A673 (cell line): Measurements from ENCODE around the gene SPTSSB. TPM values are rescaled to one million over a fixed set of nuclear protein-coding genes. Genes with fewer than 3 reads are reported as not detected.

Experiments
- BruUV-seq: library from RNA; stranded (reverse); fragments of 400-500 nt; replicated peaks from 2 replicates; lab custom pipeline; 2021; lab: Mats Ljungman, UMichigan
- CTCF ChIA-PET: fragments of 300-600 bp; sonication (Branson Sonifier 250); formaldehyde crosslinking; loops from one replicate; lab custom pipeline; 2022; ENCODE audit warnings: antibody characterized with exemption; lab: Charles Lee
- POLR2A ChIA-PET: fragments of 300-600 bp; sonication (Branson Sonifier 250); formaldehyde crosslinking; loops from one replicate; lab custom pipeline; 2022; ENCODE audit warnings: antibody characterized with exemption; ENCODE audit not compliant: low non-redundant PET; lab: Charles Lee
- DNase-seq: peaks from one replicate; pipeline ENCODE4 v3.0.0-alpha.2; 2015; ENCODE audit warnings: low spot score
- H3K27ac ChIP-seq: fragments of 200-600 bp; sonication (generic); 2 replicates; pipeline ENCODE4 v1.5.1; 2016; ENCODE audit warnings: mixed run types, low read depth, mild to moderate bottlenecking, mixed read lengths, antibody characterized with exemption, low read length; ENCODE audit not compliant: poor library complexity, severe bottlenecking
- H3K27me3 ChIP-seq: fragments of 200-600 bp; sonication (generic); replicated peaks from 2 replicates; pipeline ENCODE4 v1.6.1; 2017; ENCODE audit warnings: mixed run types, low read depth, mild to moderate bottlenecking, mixed read lengths, antibody characterized with exemption, low read length; ENCODE audit not compliant: insufficient read depth, poor library complexity
- H3K36me3 ChIP-seq: fragments of 200-600 bp; sonication (generic); 2 replicates; pipeline ENCODE4 v1.6.1; 2016; ENCODE audit warnings: mixed run types, mild to moderate bottlenecking, mixed read lengths, antibody characterized with exemption, low read length; ENCODE audit not compliant: insufficient read depth, poor library complexity, severe bottlenecking
- H3K4me1 ChIP-seq: fragments of 200-600 bp; sonication (generic); 2 replicates; pipeline ENCODE4 v1.6.1; 2017; ENCODE audit warnings: mixed run types, mild to moderate bottlenecking, mixed read lengths, antibody characterized with exemption, low read length; ENCODE audit not compliant: insufficient read depth, poor library complexity, severe bottlenecking
- H3K4me3 ChIP-seq: fragments of 200-600 bp; sonication (generic); 2 replicates; pipeline ENCODE4 v1.5.1; 2016; ENCODE audit warnings: low read depth, mixed run types, mild to moderate bottlenecking, mixed read lengths, low read length; ENCODE audit not compliant: poor library complexity, severe bottlenecking
- H3K9me3 ChIP-seq: fragments of 200-600 bp; sonication (generic); 2 replicates; pipeline ENCODE4 v1.6.1; 2016; ENCODE audit warnings: mixed run types, low read depth, mild to moderate bottlenecking, mixed read lengths, antibody characterized with exemption, low read length; ENCODE audit not compliant: poor library complexity, severe bottlenecking
- EZH2 ChIP-seq: fragments of 200-600 bp; sonication (generic); IDR thresholded peaks from 2 replicates; pipeline ENCODE4 v1.6.1; 2017; ENCODE audit warnings: borderline replicate concordance, low read depth, mild to moderate bottlenecking, mixed read lengths, antibody characterized with exemption, low read length; ENCODE audit not compliant: poor library complexity, severe bottlenecking
- intact Hi-C: fragments of 100-400 bp; cut with micrococcal nuclease; formaldehyde crosslinking; loops from one replicate; pipeline ENCODE4 v1.10.0; 2022; ENCODE audit not compliant: unreplicated experiment
- total RNA-seq: library from RNA; stranded (reverse); gene quantifications from 2 replicates; pipeline ENCODE4 v1.2.3, GENCODE V29; 2021
- TF ChIP-seq, protein P1 (sequence below): fragments of 300-800, 200-600 bp; sonication (generic); conservative IDR thresholded peaks from 2 replicates; pipeline ENCODE4 v1.5.1; 2017; ENCODE audit warnings: low read depth, mild to moderate bottlenecking, antibody characterized with exemption, low read length, moderate library complexity, mixed read lengths

Gene SPTSSB
- total RNA-seq, 1 experiment from 2014 or later, result not detected

DNA sequence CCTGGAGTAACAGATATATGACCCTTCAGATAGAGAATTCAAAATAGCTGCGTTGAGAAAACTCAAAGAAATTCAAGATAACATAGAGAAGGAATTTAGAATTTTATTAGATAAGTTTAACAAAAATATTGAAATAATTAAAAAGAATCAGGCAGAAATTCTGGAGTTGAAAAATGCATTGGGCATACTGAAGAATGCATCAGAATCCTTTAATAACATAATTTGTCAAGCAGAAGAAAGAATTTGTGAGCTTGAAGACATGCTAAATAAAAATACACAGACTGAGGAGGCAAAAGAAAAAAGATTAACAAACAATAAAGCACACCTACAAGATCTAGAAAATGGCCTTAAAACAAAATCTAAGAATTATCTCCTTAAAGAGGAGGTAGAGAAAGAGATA is 50.5 kb downstream of the SPTSSB start:
- Histone ChIP-seq H3K27me3 (no peaks in the 10 kb centered on the region), H3K4me1 (no peaks in the 10 kb centered on the region), H3K36me3 (no peaks in the 10 kb centered on the region), H3K4me3 (no peak overlapping the region), H3K9me3 (no peaks in the 10 kb centered on the region), H3K27ac (no peak overlapping the region)
- no peak for TF ChIP-seq EZH2
- TF ChIP-seq, protein P1, sequence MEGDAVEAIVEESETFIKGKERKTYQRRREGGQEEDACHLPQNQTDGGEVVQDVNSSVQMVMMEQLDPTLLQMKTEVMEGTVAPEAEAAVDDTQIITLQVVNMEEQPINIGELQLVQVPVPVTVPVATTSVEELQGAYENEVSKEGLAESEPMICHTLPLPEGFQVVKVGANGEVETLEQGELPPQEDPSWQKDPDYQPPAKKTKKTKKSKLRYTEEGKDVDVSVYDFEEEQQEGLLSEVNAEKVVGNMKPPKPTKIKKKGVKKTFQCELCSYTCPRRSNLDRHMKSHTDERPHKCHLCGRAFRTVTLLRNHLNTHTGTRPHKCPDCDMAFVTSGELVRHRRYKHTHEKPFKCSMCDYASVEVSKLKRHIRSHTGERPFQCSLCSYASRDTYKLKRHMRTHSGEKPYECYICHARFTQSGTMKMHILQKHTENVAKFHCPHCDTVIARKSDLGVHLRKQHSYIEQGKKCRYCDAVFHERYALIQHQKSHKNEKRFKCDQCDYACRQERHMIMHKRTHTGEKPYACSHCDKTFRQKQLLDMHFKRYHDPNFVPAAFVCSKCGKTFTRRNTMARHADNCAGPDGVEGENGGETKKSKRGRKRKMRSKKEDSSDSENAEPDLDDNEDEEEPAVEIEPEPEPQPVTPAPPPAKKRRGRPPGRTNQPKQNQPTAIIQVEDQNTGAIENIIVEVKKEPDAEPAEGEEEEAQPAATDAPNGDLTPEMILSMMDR, result no peak
- POLR2A ChIA-PET, result no interaction called here
- CTCF ChIA-PET, result no interaction called here
- no TSS peak for BruUV-seq
- intact Hi-C loops, result no loop called here
- no peak for DNase-seq

DNA sequence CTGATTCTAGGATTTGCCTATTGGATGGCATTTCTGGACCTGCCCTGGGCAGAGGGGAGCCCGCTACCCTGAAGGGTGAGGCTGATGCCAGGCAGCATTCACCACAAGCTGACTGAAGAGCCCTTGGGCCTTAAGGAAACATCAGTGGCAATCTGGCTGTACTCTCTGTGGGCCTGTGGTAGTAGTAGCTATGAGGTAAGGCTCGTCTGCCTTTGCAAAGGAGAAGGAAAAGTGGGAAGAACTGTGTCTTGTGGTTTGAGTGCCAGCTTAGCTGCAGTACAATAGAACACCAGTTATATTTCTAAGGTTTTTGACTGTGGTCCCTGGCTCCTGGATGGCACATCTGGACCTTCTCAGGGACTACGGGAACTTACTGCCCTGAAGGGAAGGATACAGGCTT is 51.5 kb downstream of the SPTSSB start:
- Histone ChIP-seq H3K27ac (no peak overlapping the region), H3K27me3 (no peaks in the 10 kb centered on the region), H3K4me3 (no peak overlapping the region), H3K36me3 (no peaks in the 10 kb centered on the region), H3K4me1 (no peaks in the 10 kb centered on the region), H3K9me3 (no peaks in the 10 kb centered on the region)
- ChIA-PET POLR2A (no interaction called here), CTCF (no interaction called here)
- TF ChIP-seq EZH2, result no peak
- TF ChIP-seq, protein P1, result no peak
- BruUV-seq, result no TSS peak
- DNase-seq, result no peak
- intact Hi-C loops, result no loop called here

DNA sequence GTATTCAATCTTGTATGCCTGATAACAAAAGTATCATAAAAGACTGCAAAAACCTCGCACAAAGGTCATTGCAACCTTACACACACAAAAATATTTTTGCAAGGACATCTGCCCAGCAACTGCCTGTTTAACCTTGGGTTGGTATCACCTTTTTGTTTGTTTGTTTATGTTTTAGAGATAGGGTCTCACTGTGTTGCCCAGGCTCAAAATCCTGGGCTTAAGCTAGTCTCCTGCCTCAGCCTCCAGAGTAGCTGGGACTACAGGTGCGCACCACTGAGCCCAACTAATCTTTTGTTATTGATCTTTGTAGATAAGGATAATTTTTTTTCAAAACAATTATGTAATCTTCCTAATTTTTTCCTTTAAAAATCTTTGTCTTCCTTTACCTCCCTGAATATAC is 54.2 kb downstream of the SPTSSB start:
- H3K4me3 ChIP-seq, result no peak overlapping the region
- no peak overlapping the region for H3K27ac ChIP-seq
- H3K36me3 ChIP-seq, result no peaks in the 10 kb centered on the region
- DNase-seq, result no peak
- no TSS peak for BruUV-seq
- ChIA-PET CTCF (no interaction called here), POLR2A (no interaction called here)
- H3K4me1 ChIP-seq, result no peaks in the 10 kb centered on the region
- no peaks in the 10 kb centered on the region for H3K27me3 ChIP-seq
- intact Hi-C loops, result no loop called here
- no peak for TF ChIP-seq EZH2
- TF ChIP-seq, protein P1, result no peak
- H3K9me3 ChIP-seq, result no peaks in the 10 kb centered on the region
